GM23338 (cell line): ENCODE measurements around the gene CMTM2. TPM values are rescaled to one million over a fixed set of nuclear protein-coding genes. Genes with fewer than 3 reads are reported as not detected.
"Not testable (repeated sequence)": the region's sequence is repeated elsewhere in the genome, so short reads cannot be mapped to it uniquely, and the experiment has no call there.

Experiments
- ATAC-seq: fragments of 200-7000 bp; cut with Tn5 transposase; 3 replicates; pipeline ENCODE4 v1.9.1; 2020
- DNase-seq: peaks from one replicate; pipeline ENCODE4 v3.0.0-alpha.2; 2015; ENCODE audit warnings: low spot score
- H2AFZ ChIP-seq: fragments of 200-600 bp; sonication (generic); 2 replicates; pipeline ENCODE4 v1.8.0; 2016; ENCODE audit warnings: antibody characterized with exemption, mild to moderate bottlenecking, moderate library complexity
- H3F3A ChIP-seq: fragments of 200-600 bp; sonication (generic); replicated peaks from 2 replicates; pipeline ENCODE4 v1.8.0; 2017; ENCODE audit warnings: antibody characterized with exemption, mixed run types, low read depth
- H3K27ac ChIP-seq: fragments of 200-600 bp; sonication (generic); 2 replicates; pipeline ENCODE4 v1.6.1; 2016; ENCODE audit warnings: low read depth
- H3K27me3 ChIP-seq: fragments of 200-600 bp; sonication (generic); 2 replicates; pipeline ENCODE4 v1.8.0; 2016; ENCODE audit warnings: mild to moderate bottlenecking, mixed run types, moderate library complexity; ENCODE audit not compliant: insufficient read depth
- H3K36me3 ChIP-seq: fragments of 200-600 bp; sonication (generic); 2 replicates; pipeline ENCODE4 v1.8.0; 2016; ENCODE audit warnings: mild to moderate bottlenecking; ENCODE audit not compliant: insufficient read depth
- H3K4me1 ChIP-seq: fragments of 200-600 bp; sonication (generic); 2 replicates; pipeline ENCODE4 v1.8.0; 2016; ENCODE audit warnings: mild to moderate bottlenecking, moderate library complexity; ENCODE audit not compliant: insufficient read depth
- H3K4me2 ChIP-seq: fragments of 200-600 bp; sonication (generic); 2 replicates; pipeline ENCODE4 v1.7.1; 2017; ENCODE audit warnings: mixed run types
- H3K4me3 ChIP-seq: fragments of 200-600 bp; sonication (generic); 2 replicates; pipeline ENCODE4 v1.6.1; 2016; ENCODE audit warnings: mixed run types
- H3K79me2 ChIP-seq: fragments of 200-600 bp; sonication (generic); replicated peaks from 2 replicates; pipeline ENCODE4 v1.8.0; 2017; ENCODE audit warnings: mild to moderate bottlenecking; ENCODE audit not compliant: insufficient read depth
- H3K9me2 ChIP-seq: fragments of 200-600 bp; sonication (generic); 2 replicates; pipeline ENCODE4 v1.8.0; 2017; ENCODE audit not compliant: insufficient read depth
- H4K20me1 ChIP-seq: fragments of 200-600 bp; sonication (generic); replicated peaks from 2 replicates; pipeline ENCODE4 v1.8.0; 2017; ENCODE audit warnings: mild to moderate bottlenecking; ENCODE audit not compliant: insufficient read depth
- H3K27ac Mint-ChIP-seq: 2 replicates; pipeline ENCODE4 v1.8.0; 2020; ENCODE audit warnings: inconsistent platforms, mild to moderate bottlenecking, moderate library complexity, mixed read lengths
- H3K27me3 Mint-ChIP-seq: 3 replicates; pipeline ENCODE4 v1.8.0; 2022; ENCODE audit warnings: low read depth, mild to moderate bottlenecking, moderate library complexity, mixed read lengths, inconsistent platforms; ENCODE audit not compliant: insufficient read depth, poor library complexity
- H3K36me3 Mint-ChIP-seq: 3 replicates; pipeline ENCODE4 v1.8.0; 2021; ENCODE audit warnings: low read depth, mild to moderate bottlenecking, inconsistent platforms, moderate library complexity, mixed read lengths
- H3K4me1 Mint-ChIP-seq: 3 replicates; pipeline ENCODE4 v1.8.0; 2020; ENCODE audit warnings: mild to moderate bottlenecking, inconsistent platforms, mixed read lengths
- H3K4me3 Mint-ChIP-seq: 3 replicates; pipeline ENCODE4 v1.8.0; 2021; ENCODE audit warnings: moderate library complexity, mild to moderate bottlenecking, inconsistent platforms, mixed read lengths
- H3K9me3 Mint-ChIP-seq: 3 replicates; pipeline ENCODE4 v1.8.0; 2020; ENCODE audit warnings: moderate library complexity, mild to moderate bottlenecking, inconsistent platforms, mixed read lengths
- CREB1 ChIP-seq: fragments of 250-450 bp; sonication (Bioruptor Pico); IDR thresholded peaks from 2 replicates; pipeline ENCODE4 v1.5.0; 2020; ENCODE audit warnings: low read depth, mild to moderate bottlenecking, moderate library complexity
- EZH2phosphoT487 ChIP-seq: fragments of 200-600 bp; sonication (generic); IDR thresholded peaks from one replicate; pipeline ENCODE4 v1.8.1; 2018; ENCODE audit warnings: antibody characterized with exemption; ENCODE audit not compliant: unreplicated experiment
- JUNB ChIP-seq: IDR thresholded peaks from one replicate; pipeline ENCODE4 v1.6.1; 2016; ENCODE audit warnings: antibody characterized with exemption; ENCODE audit not compliant: unreplicated experiment
- POLR2AphosphoS5 ChIP-seq: IDR thresholded peaks from 2 replicates; pipeline ENCODE4 v1.6.1; 2016; ENCODE audit warnings: antibody characterized with exemption, low read depth
- STAT1 ChIP-seq: IDR thresholded peaks from one replicate; pipeline ENCODE4 v1.6.1; 2016; ENCODE audit warnings: antibody characterized with exemption; ENCODE audit not compliant: unreplicated experiment
- ZNF114 ChIP-seq: fragments of 250-450 bp; sonication (Bioruptor Pico); IDR thresholded peaks from 2 replicates; pipeline ENCODE4 v1.5.0; 2020; ENCODE audit warnings: mild to moderate bottlenecking, moderate library complexity
- polyA plus RNA-seq: library from polyadenylated mRNA; unstranded; fragments of >200 nt; fragmentation: Nextera tagmentation; extraction: Ambion mirVana; gene quantifications from 2 replicates; pipeline ENCODE4 v1.2.1, GENCODE V29; 2016
- total RNA-seq: library from RNA; depleted of rRNA; stranded (reverse); fragments of >200 nt; shearing (Covaris generic); gene quantifications from 2 replicates; pipeline ENCODE4 v1.2.3, GENCODE V29; 2014
- TF ChIP-seq, protein P1 (sequence below): IDR thresholded peaks from 2 replicates; pipeline ENCODE4 v1.6.1; 2016; ENCODE audit warnings: antibody characterized with exemption
- TF ChIP-seq, protein P2 (sequence below): IDR thresholded peaks from one replicate; pipeline ENCODE4 v1.6.1; 2018; ENCODE audit warnings: antibody characterized with exemption; ENCODE audit not compliant: unreplicated experiment

The CMTM2 gene
- total and polyA plus RNA-seq, 2 experiments from 2014 or later: not detected

DNA sequence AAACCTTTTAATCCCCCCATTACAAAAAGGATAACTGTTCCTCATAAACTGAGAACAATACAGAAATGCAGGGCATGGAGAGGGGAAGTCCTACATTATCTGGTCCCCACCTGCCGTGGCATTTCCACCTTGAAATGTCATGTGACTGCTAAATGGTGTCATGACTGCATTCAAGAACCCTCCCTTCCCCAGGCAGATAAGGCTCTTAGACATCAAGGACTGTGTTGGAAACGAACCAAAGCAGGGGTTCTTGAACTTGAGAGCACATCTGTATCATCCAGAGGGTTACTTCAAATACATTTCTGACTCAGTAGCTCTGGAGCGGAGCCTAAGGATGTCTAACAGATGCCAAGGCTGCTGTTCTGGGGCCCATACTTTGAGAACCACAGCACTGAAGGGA lies 43.6 kb downstream of the CMTM2 start:
- H3K79me2 ChIP-seq: no peaks in the 10 kb centered on the region
- H3K4me3 ChIP-seq: no peak overlapping the region
- Mint-ChIP-seq H3K4me3 (no peak overlapping the region), H3K27ac (no peak overlapping the region), H3K4me1 (peaks cover 2% of the 10 kb centered on the region; the same call in 2 of the 3 replicates), H3K27me3 (no peaks in the 10 kb centered on the region), H3K9me3 (no peaks in the 10 kb centered on the region), H3K36me3 (peaks cover 23% of the 10 kb centered on the region; the same call in 2 of the 3 replicates)
- TF ChIP-seq JUNB: no peak
- TF ChIP-seq, protein P1, sequence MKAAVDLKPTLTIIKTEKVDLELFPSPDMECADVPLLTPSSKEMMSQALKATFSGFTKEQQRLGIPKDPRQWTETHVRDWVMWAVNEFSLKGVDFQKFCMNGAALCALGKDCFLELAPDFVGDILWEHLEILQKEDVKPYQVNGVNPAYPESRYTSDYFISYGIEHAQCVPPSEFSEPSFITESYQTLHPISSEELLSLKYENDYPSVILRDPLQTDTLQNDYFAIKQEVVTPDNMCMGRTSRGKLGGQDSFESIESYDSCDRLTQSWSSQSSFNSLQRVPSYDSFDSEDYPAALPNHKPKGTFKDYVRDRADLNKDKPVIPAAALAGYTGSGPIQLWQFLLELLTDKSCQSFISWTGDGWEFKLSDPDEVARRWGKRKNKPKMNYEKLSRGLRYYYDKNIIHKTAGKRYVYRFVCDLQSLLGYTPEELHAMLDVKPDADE: no peak
- no peak for TF ChIP-seq CREB1 (CRISPR knock-in tag)
- TF ChIP-seq ZNF114: no peak
- no peak for TF ChIP-seq EZH2phosphoT487
- TF ChIP-seq, protein P2, sequence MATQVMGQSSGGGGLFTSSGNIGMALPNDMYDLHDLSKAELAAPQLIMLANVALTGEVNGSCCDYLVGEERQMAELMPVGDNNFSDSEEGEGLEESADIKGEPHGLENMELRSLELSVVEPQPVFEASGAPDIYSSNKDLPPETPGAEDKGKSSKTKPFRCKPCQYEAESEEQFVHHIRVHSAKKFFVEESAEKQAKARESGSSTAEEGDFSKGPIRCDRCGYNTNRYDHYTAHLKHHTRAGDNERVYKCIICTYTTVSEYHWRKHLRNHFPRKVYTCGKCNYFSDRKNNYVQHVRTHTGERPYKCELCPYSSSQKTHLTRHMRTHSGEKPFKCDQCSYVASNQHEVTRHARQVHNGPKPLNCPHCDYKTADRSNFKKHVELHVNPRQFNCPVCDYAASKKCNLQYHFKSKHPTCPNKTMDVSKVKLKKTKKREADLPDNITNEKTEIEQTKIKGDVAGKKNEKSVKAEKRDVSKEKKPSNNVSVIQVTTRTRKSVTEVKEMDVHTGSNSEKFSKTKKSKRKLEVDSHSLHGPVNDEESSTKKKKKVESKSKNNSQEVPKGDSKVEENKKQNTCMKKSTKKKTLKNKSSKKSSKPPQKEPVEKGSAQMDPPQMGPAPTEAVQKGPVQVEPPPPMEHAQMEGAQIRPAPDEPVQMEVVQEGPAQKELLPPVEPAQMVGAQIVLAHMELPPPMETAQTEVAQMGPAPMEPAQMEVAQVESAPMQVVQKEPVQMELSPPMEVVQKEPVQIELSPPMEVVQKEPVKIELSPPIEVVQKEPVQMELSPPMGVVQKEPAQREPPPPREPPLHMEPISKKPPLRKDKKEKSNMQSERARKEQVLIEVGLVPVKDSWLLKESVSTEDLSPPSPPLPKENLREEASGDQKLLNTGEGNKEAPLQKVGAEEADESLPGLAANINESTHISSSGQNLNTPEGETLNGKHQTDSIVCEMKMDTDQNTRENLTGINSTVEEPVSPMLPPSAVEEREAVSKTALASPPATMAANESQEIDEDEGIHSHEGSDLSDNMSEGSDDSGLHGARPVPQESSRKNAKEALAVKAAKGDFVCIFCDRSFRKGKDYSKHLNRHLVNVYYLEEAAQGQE: no peak
- no peak for TF ChIP-seq POLR2AphosphoS5
- no peak for TF ChIP-seq STAT1
- no peaks in the 10 kb centered on the region for H3K9me2 ChIP-seq
- no peak overlapping the region for H3K4me2 ChIP-seq
- no peak overlapping the region for H3K27ac ChIP-seq
- no peaks in the 10 kb centered on the region for H3F3A ChIP-seq
- H3K36me3 ChIP-seq: no peaks in the 10 kb centered on the region; the same call in 1 of the 2 replicates
- no peak overlapping the region for H2AFZ ChIP-seq
- H3K4me1 ChIP-seq: no peaks in the 10 kb centered on the region
- no peak for DNase-seq
- no peaks in the 10 kb centered on the region for H3K27me3 ChIP-seq
- no peak for ATAC-seq
- H4K20me1 ChIP-seq: peaks cover 10% of the 10 kb centered on the region

DNA sequence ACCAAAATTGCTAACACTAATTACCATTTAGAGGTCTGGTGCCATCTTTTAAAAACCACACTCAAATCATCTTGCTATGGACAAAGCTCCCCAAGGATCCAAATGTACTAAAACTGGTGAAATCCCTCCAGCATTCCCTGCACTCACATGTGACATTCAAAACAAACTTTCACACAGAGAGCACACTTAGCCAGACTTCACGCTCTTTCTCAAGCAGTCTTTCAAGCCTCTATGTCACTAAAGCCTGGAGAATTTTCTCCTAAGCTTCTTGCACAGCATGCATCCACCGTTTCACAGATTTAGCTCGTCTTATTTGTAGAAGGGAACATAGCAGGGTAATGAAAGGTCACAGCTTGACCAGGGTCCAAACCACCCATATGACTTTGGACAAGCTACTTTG lies 44.5 kb downstream of the CMTM2 start:
- H3K27me3 Mint-ChIP-seq: no peaks in the 10 kb centered on the region
- Histone ChIP-seq H3K4me1 (no peaks in the 10 kb centered on the region), H3K27me3 (no peaks in the 10 kb centered on the region), H3K27ac (no peak overlapping the region), H3K36me3 (no peaks in the 10 kb centered on the region; the same call in 1 of the 2 replicates), H3K4me2 (no peak overlapping the region), H3K9me2 (no peaks in the 10 kb centered on the region), H3F3A (no peaks in the 10 kb centered on the region), H3K4me3 (no peak overlapping the region), H2AFZ (no peak overlapping the region), H3K79me2 (no peaks in the 10 kb centered on the region), H4K20me1 (peaks cover 5% of the 10 kb centered on the region)
- H3K4me3 Mint-ChIP-seq: no peak overlapping the region
- ATAC-seq: no peak
- TF ChIP-seq EZH2phosphoT487 (no peak), JUNB (no peak)
- H3K36me3 Mint-ChIP-seq: peaks cover 23% of the 10 kb centered on the region; the same call in 2 of the 3 replicates
- DNase-seq: no peak
- no peaks in the 10 kb centered on the region; the same call in 2 of the 3 replicates for H3K4me1 Mint-ChIP-seq
- H3K9me3 Mint-ChIP-seq: no peaks in the 10 kb centered on the region
- no peak overlapping the region for H3K27ac Mint-ChIP-seq

DNA sequence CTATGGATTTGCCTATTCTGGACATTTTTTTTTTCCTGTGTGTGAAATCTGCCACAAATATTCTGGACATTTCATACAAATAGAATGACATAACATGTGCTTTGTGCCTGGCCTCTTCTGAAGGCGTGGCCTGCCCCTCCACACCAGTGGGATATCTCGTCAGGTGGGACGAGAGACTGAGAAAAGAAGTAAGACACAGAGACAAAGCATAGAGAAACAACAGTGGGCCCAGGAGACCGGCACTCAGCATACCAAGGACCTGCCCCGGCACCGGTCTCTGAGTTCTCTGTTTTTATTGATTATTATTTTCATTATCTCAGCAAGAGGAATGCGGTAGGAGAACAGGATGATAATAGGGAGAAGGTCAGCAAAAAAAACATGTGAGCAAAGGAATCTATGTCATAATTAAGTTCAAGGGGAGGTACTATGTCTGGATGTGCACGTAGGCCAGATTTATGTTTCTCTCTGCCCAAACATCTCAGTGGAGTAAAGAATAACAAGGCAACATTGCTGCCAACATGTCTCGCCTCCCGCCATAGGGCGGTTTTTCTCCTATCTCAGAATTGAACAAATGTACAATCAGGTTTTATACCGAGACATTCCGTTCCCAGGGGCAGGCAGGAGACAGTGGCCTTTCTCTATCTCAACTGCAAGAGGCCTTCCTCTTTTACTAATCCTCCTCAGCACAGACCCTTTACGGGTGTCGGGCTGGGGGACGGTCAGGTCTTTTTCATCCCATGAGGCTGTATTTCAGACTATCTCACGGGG lies 48.5 kb downstream of the CMTM2 start:
- not testable (repeated sequence) for H3K4me3 ChIP-seq, H2AFZ ChIP-seq, H4K20me1 ChIP-seq, H3K27me3 ChIP-seq, ATAC-seq, H3K4me3 Mint-ChIP-seq, H3K4me1 ChIP-seq, H3K27me3 Mint-ChIP-seq, DNase-seq, H3K4me2 ChIP-seq, H3K9me2 ChIP-seq, H3K4me1 Mint-ChIP-seq, H3F3A ChIP-seq, H3K36me3 ChIP-seq, H3K79me2 ChIP-seq, H3K9me3 Mint-ChIP-seq, H3K27ac Mint-ChIP-seq
- H3K36me3 Mint-ChIP-seq: peaks cover 23% of the 10 kb centered on the region
- 0 out of 2 replicates have a peak overlapping the region, but pooled peaks have one; percentile 50 for H3K27ac ChIP-seq
